DND-41 (cell line): Measurements from ENCODE around the gene RNF167.

Experiments used
- ATAC-seq: fragments of 200-7000 bp; cut with Tn5 transposase; 3 replicates; pipeline ENCODE4 v1.9.1; 2021; ENCODE audit warnings: low read depth; ENCODE audit not compliant: insufficient read depth
- DNase-seq: peaks from one replicate; pipeline ENCODE4 v3.0.0-alpha.2; 2020
- H2AFZ ChIP-seq: 2 replicates; pipeline ENCODE4 v1.6.0; 2012; ENCODE audit warnings: low read depth, low read length
- H3K27ac ChIP-seq: 2 replicates; pipeline ENCODE4 v1.5.1; 2012; ENCODE audit warnings: low read length, inconsistent platforms
- H3K27me3 ChIP-seq: fragments of 200-600 bp; sonication (generic); 2 replicates; pipeline ENCODE4 v1.6.0; 2012; ENCODE audit warnings: low read length, mild to moderate bottlenecking, inconsistent platforms; ENCODE audit not compliant: insufficient read depth, poor library complexity
- H3K36me3 ChIP-seq: 2 replicates; pipeline ENCODE4 v1.5.1; 2012; ENCODE audit warnings: low read length, inconsistent platforms; ENCODE audit not compliant: insufficient read depth
- H3K4me1 ChIP-seq: 2 replicates; pipeline ENCODE4 v1.5.1; 2012; ENCODE audit warnings: mild to moderate bottlenecking, low read length; ENCODE audit not compliant: insufficient read depth
- H3K4me2 ChIP-seq: 2 replicates; pipeline ENCODE4 v1.6.0; 2012; ENCODE audit warnings: mild to moderate bottlenecking, moderate library complexity, low read length, inconsistent platforms; ENCODE audit not compliant: insufficient read depth
- H3K4me3 ChIP-seq, 2 experiments: fragments of 200-600 bp in 1 of 2; shearing (Covaris generic) in 1 of 2; 2 replicates each; pipeline ENCODE4 v1.5.1; 2012 to 2016; ENCODE audit warnings: inconsistent platforms in 2 of 2, low read length in 2 of 2, mild to moderate bottlenecking in 2 of 2, low read depth in 1 of 2, moderate library complexity in 1 of 2
- H3K79me2 ChIP-seq: 2 replicates; pipeline ENCODE4 v1.6.0; 2012; ENCODE audit warnings: low read length, inconsistent platforms; ENCODE audit not compliant: insufficient read depth
- H3K9ac ChIP-seq: 2 replicates; pipeline ENCODE4 v1.6.0; 2012; ENCODE audit warnings: low read depth, mild to moderate bottlenecking, inconsistent platforms, low read length, moderate library complexity
- H3K9me3 ChIP-seq: 2 replicates; pipeline ENCODE4 v1.5.1; 2012; ENCODE audit warnings: low read length, moderate library complexity, mild to moderate bottlenecking, inconsistent platforms; ENCODE audit not compliant: insufficient read depth, severe bottlenecking
- H4K20me1 ChIP-seq: 2 replicates; pipeline ENCODE4 v1.6.0; 2012; ENCODE audit warnings: low read length; ENCODE audit not compliant: insufficient read depth
- CTCF ChIP-seq: IDR thresholded peaks from 2 replicates; pipeline ENCODE4 v1.5.1; 2012; ENCODE audit warnings: borderline replicate concordance, low read length, moderate library complexity, mild to moderate bottlenecking; ENCODE audit not compliant: poor library complexity, severe bottlenecking; ENCODE audit errors: extremely low read depth
- EZH2 ChIP-seq: IDR thresholded peaks from 3 replicates; pipeline ENCODE4 v1.6.1; 2012; ENCODE audit warnings: borderline replicate concordance, low read depth, mild to moderate bottlenecking, moderate library complexity, low read length, inconsistent platforms; ENCODE audit not compliant: severe bottlenecking

The RNF167 gene

GRCh38 chr17:4986951-4987766 is 47.1 kb downstream of the RNF167 start, which contains the start of gene CAMTA2:
Gene CAMTA2 (minus strand): TSS chr17:4987675. CDS start chr17:4986222, 1,453 bp downstream.
- H3K27ac ChIP-seq: peak within 1 kb of the TSS; percentile 75
- peak; percentile 91 for DNase-seq
- H3K4me2 ChIP-seq: peak within 1 kb of the TSS; percentile 92
- H3K4me3 ChIP-seq: peak within 1 kb of the TSS; percentile 89
- TF ChIP-seq CTCF: peak; percentile 90
- no peak for TF ChIP-seq EZH2
- H4K20me1 ChIP-seq: no peaks in the 10 kb centered on the region
- H3K27me3 ChIP-seq: no peaks in the 10 kb centered on the region
- H3K36me3 ChIP-seq: peaks cover 17% of the 10 kb centered on the region
- peaks cover 40% of the 10 kb centered on the region for H3K4me1 ChIP-seq
- H3K9me3 ChIP-seq: no peaks in the 10 kb centered on the region
- peak; percentile 84 for ATAC-seq
- H3K9ac ChIP-seq: peak within 1 kb of the TSS; percentile 95
- peak within 1 kb of the TSS; percentile 90 for H2AFZ ChIP-seq
- H3K79me2 ChIP-seq: peaks cover 34% of the 10 kb centered on the region

GRCh38 chr17:4987767-4988567 is 47.9 kb downstream of the RNF167 start:
- Histone ChIP-seq H3K79me2 (peaks cover 34% of the 10 kb centered on the region), H3K27ac (peak overlapping the region; percentile 75), H3K9me3 (no peaks in the 10 kb centered on the region), H2AFZ (peak overlapping the region; percentile 90), H3K4me1 (peaks cover 40% of the 10 kb centered on the region), H3K36me3 (peaks cover 9% of the 10 kb centered on the region), H3K4me2 (peak overlapping the region; percentile 92), H3K4me3 (peak overlapping the region; percentile 89), H3K9ac (peak overlapping the region; percentile 95), H3K27me3 (no peaks in the 10 kb centered on the region), H4K20me1 (no peaks in the 10 kb centered on the region)
- TF ChIP-seq EZH2: no peak
- TF ChIP-seq CTCF: no peak
- ATAC-seq (peak; percentile 9; the same call in 2 of the 3 replicates), DNase-seq (peak; percentile 37)

- Histone ChIP-seq H3K27me3 (no peaks in the 10 kb centered on the region), H3K27ac (no peak overlapping the region), H3K36me3 (no peaks in the 10 kb centered on the region), H3K9me3 (no peaks in the 10 kb centered on the region), H4K20me1 (no peaks in the 10 kb centered on the region), H3K4me2 (no peak overlapping the region), H3K4me3 (no peak overlapping the region), H3K79me2 (peaks cover 9% of the 10 kb centered on the region; the same call in 1 of the 2 replicates), H3K4me1 (peaks cover 24% of the 10 kb centered on the region), H3K9ac (no peak overlapping the region), H2AFZ (no peak overlapping the region)
- DNase-seq (no peak), ATAC-seq (no peak)
- no peak for TF ChIP-seq EZH2
- TF ChIP-seq CTCF: no peak
Observed at GRCh38 chr17:4994081-4994595, 54.1 kb downstream of the RNF167 start.
